HG03196 (cell line): ENCODE data around the gene SLC25A6.
"Not testable (repeated sequence)": the region's sequence is repeated elsewhere in the genome, so short reads cannot be mapped to it uniquely, and the experiment has no call there.

Source experiments
- ATAC-seq: cut with Tn5 transposase; IDR thresholded peaks from one replicate; pipeline ENCODE4 v1.9.1; 2021; ENCODE audit not compliant: unreplicated experiment

The SLC25A6 gene

GRCh38 chrX:1355131-1356046 is 36.5 kb downstream of the SLC25A6 start:
- ATAC-seq, result no peak

- no peak for ATAC-seq
Measured at GRCh38 chrX:1354036-1355019, 37.6 kb downstream of the SLC25A6 start.

- ATAC-seq, result no peak
Measured at GRCh38 chrX:1351981-1352714, 39.8 kb downstream of the SLC25A6 start.

GRCh38 chrX:1349606-1350005 is 42.3 kb downstream of the SLC25A6 start:
- ATAC-seq, result not testable (repeated sequence)

- no peak for ATAC-seq
Measured at GRCh38 chrX:1341545-1342184, 50.2 kb downstream of the SLC25A6 start.

- ATAC-seq, result peak; percentile 33
Measured at GRCh38 chrX:1336948-1337779, 54.7 kb downstream of the SLC25A6 start.

GRCh38 chrX:1336331-1336943 is 55.5 kb downstream of the SLC25A6 start, which contains the start of gene IL3RA:
Gene IL3RA (plus strand): TSS chrX:1336785. CDS start chrX:1341766, 4,981 bp downstream.
- peak; percentile 50 for ATAC-seq
